Measurements from ENCODE around the gene USF1.

The USF1 gene

DNA sequence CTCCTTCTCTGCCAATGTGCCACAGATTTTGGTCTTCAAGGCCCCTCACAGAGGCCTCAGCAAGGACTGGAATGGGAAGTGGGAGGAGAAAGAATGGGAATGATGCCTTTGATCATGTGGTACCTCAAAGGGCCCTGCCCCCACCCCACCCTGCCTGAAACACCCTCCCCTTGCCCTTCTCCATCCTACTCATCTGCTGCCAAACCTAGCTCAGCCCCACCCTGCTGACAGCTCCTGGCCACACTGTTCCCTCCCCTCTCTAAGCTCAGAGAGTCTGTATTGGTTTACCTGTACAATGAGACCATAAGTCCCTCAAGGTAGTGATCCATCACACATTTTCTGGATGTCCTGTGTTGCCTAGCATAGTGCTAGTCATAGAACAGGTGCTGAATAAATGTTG, 30.6 kb upstream of the USF1 start:
- no peaks in the 10 kb centered on the region for H3K36me3 ChIP-seq (ENCODE audit: control insufficient read depth in 1 of 2, insufficient read depth in 2 of 2, low read depth in 1 of 2, low read length in 2 of 2)
- H4K8ac ChIP-seq (ENCODE audit: low read length): no peak overlapping the region
- H3K27ac ChIP-seq (ENCODE audit: low read length, poor library complexity, severe bottlenecking): no peak overlapping the region
- H3K4ac ChIP-seq (ENCODE audit: low read depth in 1 of 2, low read length in 2 of 2): no peak overlapping the region
- no peak overlapping the region for H4K91ac ChIP-seq (ENCODE audit: low read length)
- no peaks in the 10 kb centered on the region for H3K9me3 ChIP-seq (ENCODE audit: control insufficient read depth, low read length)
- H3K4me1 ChIP-seq (ENCODE audit: control insufficient read depth, insufficient read depth, low read depth, low read length): peaks cover under 1% of the 10 kb centered on the region
- no peak overlapping the region for H3K9ac ChIP-seq (ENCODE audit: low read length)
- H2AFZ ChIP-seq (ENCODE audit: low read depth, low read length): no peak overlapping the region
- no peak overlapping the region for H3K23ac ChIP-seq (ENCODE audit: low read length in 2 of 2)
- no peak overlapping the region for H3K4me3 ChIP-seq (ENCODE audit: insufficient read depth in 1 of 2, low read depth in 1 of 2, low read length in 2 of 2)
- no peak for DNase-seq
- no peak overlapping the region for H3K18ac ChIP-seq (ENCODE audit: low read depth in 1 of 2, low read length in 2 of 2)
- H2BK5ac ChIP-seq (ENCODE audit: low read depth, low read length, poor library complexity, severe bottlenecking): no peak overlapping the region
- no peak overlapping the region for H2BK12ac ChIP-seq (ENCODE audit: low read length in 2 of 2)
- H2BK15ac ChIP-seq (ENCODE audit: low read depth, poor library complexity, severe bottlenecking): no peak overlapping the region
- H2AK5ac ChIP-seq (ENCODE audit: low read length, severe bottlenecking): no peak overlapping the region
- H3K79me1 ChIP-seq (replicated peaks; ENCODE audit: low read length, poor library complexity, severe bottlenecking): no peaks in the 10 kb centered on the region
- H2BK120ac ChIP-seq (ENCODE audit: low read depth, low read length): no peak overlapping the region
- no peaks in the 10 kb centered on the region for H3K27me3 ChIP-seq (ENCODE audit: control insufficient read depth in 1 of 2, insufficient read depth in 1 of 2, low read length in 2 of 2)
- no peak overlapping the region for H3K4me2 ChIP-seq (ENCODE audit: low read length, poor library complexity, severe bottlenecking)
- H3K14ac ChIP-seq (ENCODE audit: low read length in 2 of 2): peak overlapping the region in 1 of 2 experiments; percentile 9

DNA sequence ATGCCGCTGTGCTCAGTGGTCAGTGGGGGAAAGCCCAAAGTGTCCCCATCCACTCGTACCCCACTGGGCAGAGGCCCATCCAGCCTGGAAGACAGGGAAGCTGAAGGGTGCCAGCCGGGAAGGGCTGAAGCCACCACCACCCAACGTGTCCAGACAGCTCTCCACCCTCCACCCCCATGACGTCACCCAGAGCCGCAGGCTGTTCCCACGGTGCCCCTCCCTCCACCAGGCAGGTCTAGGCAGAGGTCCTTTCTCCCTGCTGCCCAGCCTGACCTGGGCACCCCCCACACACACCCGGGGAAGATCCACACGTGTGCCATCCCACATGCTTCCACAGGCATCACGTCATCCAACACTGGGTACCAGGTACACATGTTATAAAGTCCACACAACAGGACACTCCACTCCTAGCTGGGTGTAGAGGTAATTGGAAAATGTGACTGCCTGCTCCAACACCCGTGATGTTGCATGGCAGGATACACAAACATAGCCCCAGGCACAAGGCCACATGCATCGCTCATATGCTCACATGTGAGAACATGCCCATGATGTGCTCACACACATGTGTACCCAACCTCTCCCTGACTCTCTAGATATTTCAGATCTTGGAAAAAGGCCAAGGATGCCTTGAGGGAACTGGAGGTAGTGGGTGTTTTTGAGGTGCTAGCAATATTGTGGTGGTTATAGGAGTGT, 29.0 kb upstream of the USF1 start:
- no peaks in the 10 kb centered on the region for H3K27me3 ChIP-seq (ENCODE audit: control insufficient read depth in 1 of 2, insufficient read depth in 1 of 2, low read length in 2 of 2)
- 87% methylated on average over 10 of the region's 12 CpGs for WGBS
- H4K8ac ChIP-seq (ENCODE audit: low read length): no peak overlapping the region
- H2BK15ac ChIP-seq (ENCODE audit: low read depth, poor library complexity, severe bottlenecking): no peak overlapping the region
- peak overlapping the region in 1 of 2 experiments; percentile 41 for H3K14ac ChIP-seq (ENCODE audit: low read length in 2 of 2)
- H4K91ac ChIP-seq (ENCODE audit: low read length): peak overlapping the region; percentile 67
- H2AK5ac ChIP-seq (ENCODE audit: low read length, severe bottlenecking): no peak overlapping the region
- H3K9me3 ChIP-seq (ENCODE audit: control insufficient read depth, low read length): no peaks in the 10 kb centered on the region
- H3K23ac ChIP-seq (ENCODE audit: low read length in 2 of 2): no peak overlapping the region
- H3K4me2 ChIP-seq (ENCODE audit: low read length, poor library complexity, severe bottlenecking): no peak overlapping the region
- no peak overlapping the region for H3K9ac ChIP-seq (ENCODE audit: low read length)
- no peak for DNase-seq
- H3K4me3 ChIP-seq (ENCODE audit: insufficient read depth in 1 of 2, low read depth in 1 of 2, low read length in 2 of 2): peak overlapping the region in 1 of 2 experiments; percentile 11
- H3K27ac ChIP-seq (ENCODE audit: low read length, poor library complexity, severe bottlenecking): no peak overlapping the region
- no peaks in the 10 kb centered on the region for H3K36me3 ChIP-seq (ENCODE audit: control insufficient read depth in 1 of 2, insufficient read depth in 2 of 2, low read depth in 1 of 2, low read length in 2 of 2)
- no peaks in the 10 kb centered on the region for H3K79me1 ChIP-seq (replicated peaks; ENCODE audit: low read length, poor library complexity, severe bottlenecking)
- no peak overlapping the region for H2AFZ ChIP-seq (ENCODE audit: low read depth, low read length)
- H2BK120ac ChIP-seq (ENCODE audit: low read depth, low read length): no peak overlapping the region
- no peak overlapping the region for H2BK5ac ChIP-seq (ENCODE audit: low read depth, low read length, poor library complexity, severe bottlenecking)
- no peaks in the 10 kb centered on the region for H3K4me1 ChIP-seq (ENCODE audit: control insufficient read depth, insufficient read depth, low read depth, low read length)
- H2BK12ac ChIP-seq (ENCODE audit: low read length in 2 of 2): no peak overlapping the region
- peak overlapping the region in 1 of 2 experiments; percentile 27 for H3K4ac ChIP-seq (ENCODE audit: low read depth in 1 of 2, low read length in 2 of 2)
- H3K18ac ChIP-seq (ENCODE audit: low read depth in 1 of 2, low read length in 2 of 2): no peak overlapping the region

- Histone ChIP-seq H3K18ac (ENCODE audit: low read depth in 1 of 2, low read length in 2 of 2) (no peak overlapping the region), H3K27ac (ENCODE audit: low read length, poor library complexity, severe bottlenecking) (no peak overlapping the region), H2AFZ (ENCODE audit: low read depth, low read length) (no peak overlapping the region), H3K14ac (ENCODE audit: low read length in 2 of 2) (no peak overlapping the region), H3K4me3 (ENCODE audit: insufficient read depth in 1 of 2, low read depth in 1 of 2, low read length in 2 of 2) (no peak overlapping the region), H2BK5ac (ENCODE audit: low read depth, low read length, poor library complexity, severe bottlenecking) (no peak overlapping the region), H2BK120ac (ENCODE audit: low read depth, low read length) (no peak overlapping the region), H2BK15ac (ENCODE audit: low read depth, poor library complexity, severe bottlenecking) (no peak overlapping the region), H3K23ac (ENCODE audit: low read length in 2 of 2) (no peak overlapping the region), H3K79me1 (replicated peaks; ENCODE audit: low read length, poor library complexity, severe bottlenecking) (no peaks in the 10 kb centered on the region), H3K4ac (ENCODE audit: low read depth in 1 of 2, low read length in 2 of 2) (no peak overlapping the region), H3K4me2 (ENCODE audit: low read length, poor library complexity, severe bottlenecking) (no peak overlapping the region), H3K4me1 (ENCODE audit: control insufficient read depth, insufficient read depth, low read depth, low read length) (no peaks in the 10 kb centered on the region), H4K8ac (ENCODE audit: low read length) (peak overlapping the region; percentile 32), H3K9me3 (ENCODE audit: control insufficient read depth, low read length) (no peaks in the 10 kb centered on the region), H3K27me3 (ENCODE audit: control insufficient read depth in 1 of 2, insufficient read depth in 1 of 2, low read length in 2 of 2) (no peaks in the 10 kb centered on the region), H3K9ac (ENCODE audit: low read length) (no peak overlapping the region), H2AK5ac (ENCODE audit: low read length, severe bottlenecking) (no peak overlapping the region), H4K91ac (ENCODE audit: low read length) (peak overlapping the region; percentile 3), H2BK12ac (ENCODE audit: low read length in 2 of 2) (peak overlapping the region in 1 of 2 experiments; percentile 11), H3K36me3 (ENCODE audit: control insufficient read depth in 1 of 2, insufficient read depth in 2 of 2, low read depth in 1 of 2, low read length in 2 of 2) (no peaks in the 10 kb centered on the region)
- no peak for DNase-seq
- 71% methylated on average over 7 of the region's 7 CpGs for WGBS
Measured at GRCh38 chr1:161073474-161074121, 27.8 kb upstream of the USF1 start.

DNA sequence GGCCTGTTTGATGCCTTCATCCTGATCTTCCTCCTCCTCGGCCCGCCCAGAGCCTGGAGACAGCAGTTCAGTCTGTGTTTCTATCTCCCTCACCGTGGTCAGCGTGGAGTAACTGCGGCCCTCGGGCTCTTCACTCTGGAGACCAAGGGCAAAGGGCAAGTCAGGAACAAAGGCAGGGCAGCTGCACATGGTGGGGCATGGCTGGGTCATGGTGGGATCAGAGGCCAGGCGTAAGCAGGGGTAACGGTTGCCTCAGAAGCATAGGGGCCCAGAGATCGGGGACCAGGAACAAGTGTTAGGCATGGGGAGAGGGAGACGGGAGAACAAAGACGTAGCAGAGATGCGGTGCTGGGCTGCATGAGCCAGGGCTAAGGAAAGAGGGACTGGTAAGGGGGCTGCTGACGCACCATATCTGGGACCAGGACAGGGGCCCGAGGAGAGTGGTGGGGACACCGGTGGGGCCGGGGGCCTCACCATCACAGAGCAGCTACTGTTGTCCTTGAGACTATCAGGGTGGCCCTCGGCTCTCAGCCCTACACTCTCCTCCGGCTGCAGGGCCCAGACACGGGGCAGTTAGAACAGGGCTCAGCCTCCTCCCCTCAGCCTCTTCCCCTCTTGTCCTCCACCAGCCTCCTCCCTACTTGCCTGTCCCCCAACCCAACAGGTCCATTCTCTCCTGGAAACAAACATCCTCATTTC, 27.1 kb upstream of the USF1 start:
- no peak overlapping the region for H3K23ac ChIP-seq (ENCODE audit: low read length in 2 of 2)
- H3K36me3 ChIP-seq (ENCODE audit: control insufficient read depth in 1 of 2, insufficient read depth in 2 of 2, low read depth in 1 of 2, low read length in 2 of 2): no peaks in the 10 kb centered on the region
- DNase-seq: no peak
- H3K79me1 ChIP-seq (replicated peaks; ENCODE audit: low read length, poor library complexity, severe bottlenecking): no peaks in the 10 kb centered on the region
- no peak overlapping the region for H3K18ac ChIP-seq (ENCODE audit: low read depth in 1 of 2, low read length in 2 of 2)
- 96% methylated on average over 19 of the region's 19 CpGs for WGBS
- no peak overlapping the region for H3K27ac ChIP-seq (ENCODE audit: low read length, poor library complexity, severe bottlenecking)
- H3K14ac ChIP-seq (ENCODE audit: low read length in 2 of 2): no peak overlapping the region
- no peak overlapping the region for H2BK12ac ChIP-seq (ENCODE audit: low read length in 2 of 2)
- no peaks in the 10 kb centered on the region for H3K4me1 ChIP-seq (ENCODE audit: control insufficient read depth, insufficient read depth, low read depth, low read length)
- no peak overlapping the region for H3K4me3 ChIP-seq (ENCODE audit: insufficient read depth in 1 of 2, low read depth in 1 of 2, low read length in 2 of 2)
- peaks cover 0 to 4% of the 10 kb centered on the region in 2 experiments for H3K27me3 ChIP-seq (ENCODE audit: control insufficient read depth in 1 of 2, insufficient read depth in 1 of 2, low read length in 2 of 2)
- no peak overlapping the region for H2BK5ac ChIP-seq (ENCODE audit: low read depth, low read length, poor library complexity, severe bottlenecking)
- no peak overlapping the region for H2BK15ac ChIP-seq (ENCODE audit: low read depth, poor library complexity, severe bottlenecking)
- no peak overlapping the region for H2AK5ac ChIP-seq (ENCODE audit: low read length, severe bottlenecking)
- H3K4ac ChIP-seq (ENCODE audit: low read depth in 1 of 2, low read length in 2 of 2): no peak overlapping the region
- H2AFZ ChIP-seq (ENCODE audit: low read depth, low read length): no peak overlapping the region
- no peak overlapping the region for H2BK120ac ChIP-seq (ENCODE audit: low read depth, low read length)
- no peak overlapping the region for H3K9ac ChIP-seq (ENCODE audit: low read length)
- H4K91ac ChIP-seq (ENCODE audit: low read length): no peak overlapping the region
- no peak overlapping the region for H3K4me2 ChIP-seq (ENCODE audit: low read length, poor library complexity, severe bottlenecking)
- H4K8ac ChIP-seq (ENCODE audit: low read length): no peak overlapping the region
- H3K9me3 ChIP-seq (ENCODE audit: control insufficient read depth, low read length): no peaks in the 10 kb centered on the region
